HepG2 (cell line): ENCODE measurements around the gene IST1. TPM values are rescaled to one million over a fixed set of nuclear protein-coding genes. Genes with fewer than 3 reads are reported as not detected.

ENCODE experiments used
- ATAC-seq: fragments of 200-7000 bp; cut with Tn5 transposase; 3 replicates; pipeline ENCODE4 v1.9.1; 2020; ENCODE audit warnings: mild to moderate bottlenecking, moderate library complexity
- BruUV-seq: library from RNA; stranded (reverse); fragments of 400-500 nt; replicated peaks from 2 replicates; lab custom pipeline; 2021; lab: Mats Ljungman, UMichigan
- CTCF ChIA-PET: fragments of 300-600 bp; formaldehyde crosslinking; extraction: SDS; loops from one replicate; lab custom pipeline; 2021; ENCODE audit warnings: low total read pairs, inconsistent platforms, low intra/inter-chr PET ratio; lab: Yijun Ruan, JAX
- POLR2A ChIA-PET: fragments of 350-600 bp; sonication (Branson Sonifier 250); formaldehyde crosslinking; loops from one replicate; lab custom pipeline; 2020; ENCODE audit warnings: antibody characterized with exemption, inconsistent platforms; lab: Yijun Ruan, JAX
- DNase-seq: peaks from one replicate; pipeline ENCODE4 v3.0.0-alpha.2; 2015; ENCODE audit warnings: low spot score
- FAIRE-seq: peaks from 3 replicates; lab custom pipeline; 2011; peaks lifted over from hg19 to GRCh38; lab: Jason Lieb, UNC
- H2AFZ ChIP-seq: one replicate; pipeline ENCODE4 v1.6.1; 2011; ENCODE audit warnings: low read length, inconsistent platforms
- H3K27ac ChIP-seq: fragments of 300-600 bp; 3 replicates; pipeline ENCODE4 v1.8.0; 2011; ENCODE audit warnings: mixed run types, mild to moderate bottlenecking, mixed read lengths, low read length, inconsistent platforms; ENCODE audit not compliant: insufficient read depth; ENCODE audit errors: extremely low read length
- H3K27me3 ChIP-seq, 2 experiments: fragments of 200-600 bp in 1 of 2; 2 replicates in 1 of 2; 3 replicates in 1 of 2; pipeline versions ENCODE4 v1.6.0 to v1.8.0; 2011; ENCODE audit warnings: low read length in 2 of 2, mild to moderate bottlenecking in 2 of 2, moderate library complexity in 2 of 2, inconsistent platforms in 1 of 2; ENCODE audit not compliant: insufficient read depth in 2 of 2, control insufficient read depth in 1 of 2
- H3K36me3 ChIP-seq, 2 experiments: fragments of 200-600 bp in 1 of 2; replicated peaks in 1 of 2; 2 replicates in 1 of 2; 3 replicates in 1 of 2; pipeline versions ENCODE4 v1.5.1 to v1.8.0; 2011; ENCODE audit warnings: low read length in 2 of 2, inconsistent platforms in 1 of 2; ENCODE audit not compliant: insufficient read depth in 2 of 2, control insufficient read depth in 1 of 2
- H3K4me1 ChIP-seq: 2 replicates; pipeline ENCODE4 v1.5.1; 2012; ENCODE audit warnings: low read length, inconsistent platforms; ENCODE audit not compliant: insufficient read depth
- H3K4me2 ChIP-seq: 2 replicates; pipeline ENCODE4 v1.6.0; 2011; ENCODE audit warnings: low read depth, low read length, inconsistent platforms
- H3K4me3 ChIP-seq, 3 experiments: fragments of 200-600 bp in 1 of 3; sonication (generic), shearing (Covaris generic) in 1 of 3; replicated peaks in 1 of 3; 2 replicates each; pipeline ENCODE4 v1.5.1; 2011 to 2016; ENCODE audit warnings: low read length in 3 of 3, inconsistent platforms in 2 of 3, low read depth in 2 of 3, mild to moderate bottlenecking in 2 of 3, control low read depth in 1 of 3, mixed read lengths in 1 of 3; ENCODE audit not compliant: insufficient read depth in 1 of 3
- H3K79me2 ChIP-seq: one replicate; pipeline ENCODE4 v1.6.1; 2011; ENCODE audit warnings: low read length, inconsistent platforms; ENCODE audit not compliant: insufficient read depth
- H3K9ac ChIP-seq: 2 replicates; pipeline ENCODE4 v1.6.0; 2011; ENCODE audit warnings: mild to moderate bottlenecking, low read depth, low read length, inconsistent platforms; ENCODE audit not compliant: insufficient read depth
- H3K9me3 ChIP-seq: 2 replicates; pipeline ENCODE4 v1.5.1; 2012; ENCODE audit warnings: mild to moderate bottlenecking, low read length
- H4K20me1 ChIP-seq: 2 replicates; pipeline ENCODE4 v1.6.0; 2011; ENCODE audit warnings: inconsistent platforms, mild to moderate bottlenecking, low read length, moderate library complexity; ENCODE audit not compliant: insufficient read depth
- DNMT1 ChIP-seq: sonication (generic); formaldehyde crosslinking; IDR thresholded peaks from 2 replicates; pipeline ENCODE4 v1.5.1; 2020; ENCODE audit warnings: mild to moderate bottlenecking, missing genetic modification reagents
- MIER3 ChIP-seq: IDR thresholded peaks from 2 replicates; pipeline ENCODE4 v1.6.1; 2016; ENCODE audit warnings: missing compliant biosample characterization, borderline replicate concordance
- MZF1 ChIP-seq: sonication (generic); formaldehyde crosslinking; IDR thresholded peaks from 2 replicates; pipeline ENCODE4 v1.8.1; 2023; ENCODE audit warnings: mild to moderate bottlenecking, missing genetic modification reagents, borderline replicate concordance
- POGZ ChIP-seq: sonication (generic); formaldehyde crosslinking; IDR thresholded peaks from 2 replicates; pipeline ENCODE4 v1.4.0; 2020; ENCODE audit warnings: mild to moderate bottlenecking, missing genetic modification reagents
- PRDM10 ChIP-seq: sonication (generic); formaldehyde crosslinking; IDR thresholded peaks from 2 replicates; pipeline ENCODE4 v1.4.0; 2020; ENCODE audit warnings: low read depth, missing genetic modification reagents
- PTBP1 ChIP-seq: fragments of 200-400 bp; formaldehyde crosslinking; IDR thresholded peaks from 2 replicates; pipeline ENCODE4 v1.6.1; 2018; ENCODE audit warnings: low read length, low read depth; ENCODE audit not compliant: poor library complexity, severe bottlenecking
- SOX6 ChIP-seq, 2 experiments: fragments of 450-650 bp in 1 of 2; sonication (generic) in 1 of 2; formaldehyde crosslinking in 1 of 2; IDR thresholded peaks; 2 replicates each; pipeline versions ENCODE4 v1.4.0 to v1.6.1; 2017 to 2020; ENCODE audit warnings: antibody characterized with exemption in 1 of 2, mild to moderate bottlenecking in 1 of 2, missing genetic modification reagents in 1 of 2
- ZNF343 ChIP-seq: sonication (generic); formaldehyde crosslinking; IDR thresholded peaks from 2 replicates; pipeline ENCODE4 v1.4.0; 2020; ENCODE audit warnings: mild to moderate bottlenecking, missing genetic modification reagents
- ZNF790 ChIP-seq: sonication (generic); formaldehyde crosslinking; IDR thresholded peaks from 2 replicates; pipeline ENCODE4 v1.8.0; 2022; ENCODE audit warnings: missing genetic modification reagents, mild to moderate bottlenecking, borderline replicate concordance
- ZNF891 ChIP-seq: sonication (generic); formaldehyde crosslinking; IDR thresholded peaks from 2 replicates; pipeline ENCODE4 v1.5.0; 2020; ENCODE audit warnings: mild to moderate bottlenecking, missing genetic modification reagents
- WGBS: methylation state at CpG from one replicate; pipeline ENCODE4 v1.1.6; 2017; ENCODE audit warnings: low lambda C conversion rate; 5-methylcytosine and 5-hydroxymethylcytosine counted together
- in situ Hi-C: cut with HindIII; loops from 2 replicates; pipeline ENCODE4 v1.10.0; 2017; ENCODE audit warnings: low pct_unique_long_range_greater_than_20kb; ENCODE audit not compliant: extremely low pct_ligation_motif_present
- intact Hi-C: fragments of 100-400 bp; cut with micrococcal nuclease; formaldehyde crosslinking; loops from one replicate; pipeline ENCODE4 v1.10.0; 2022; ENCODE audit not compliant: unreplicated experiment
- polyA plus RNA-seq, 8 experiments: library from polyadenylated mRNA; depleted of rRNA in 3 of 8; stranded (reverse) in 7 of 8; unstranded in 1 of 8; fragments of >200 nt; fragmentation: Illumina TruSeq in 4 of 8; extraction: Trizol in 4 of 8; gene quantifications; 2 replicates each; pipeline versions ENCODE4 v1.2.1 to v1.2.3, GENCODE V29; 2011 to 2016; ENCODE audit warnings: low read depth in 4 of 8, missing spikeins in 1 of 8, mixed read lengths in 1 of 8; ENCODE audit not compliant: insufficient read depth in 1 of 8
- total RNA-seq, 5 experiments: library from RNA; depleted of rRNA; stranded (reverse); fragments of >200 nt; fragmentation: Illumina TruSeq; extraction: Trizol; gene quantifications; 2 replicates each; pipeline ENCODE4 v1.2.3, GENCODE V29; 2016; ENCODE audit warnings: low read depth in 1 of 5

IST1 gene
- total and polyA plus RNA-seq, 2 of the 13 experiments (the other 11 are each of a cell fraction or from before 2014, with no cell fraction given) = 346 to 415 TPM

GRCh38 chr16:71966932-71967331, 71.6 kb downstream of the IST1 start:
- no peaks in the 10 kb centered on the region; a peak in 1 of 5 replicates for H3K27me3 ChIP-seq
- CTCF ChIA-PET = no interaction called here
- H3K4me1 ChIP-seq = peaks cover 35% of the 10 kb centered on the region
- intact Hi-C loops = no loop called here
- H2AFZ ChIP-seq = no peak overlapping the region
- 47% methylated on average over 4 of the region's 4 CpGs for WGBS
- H3K9ac ChIP-seq = no peak overlapping the region
- no peak for FAIRE-seq
- POLR2A ChIA-PET = no interaction called here
- no peaks in the 10 kb centered on the region for H3K9me3 ChIP-seq
- no peaks in the 10 kb centered on the region for H3K36me3 ChIP-seq
- H3K4me2 ChIP-seq = no peak overlapping the region
- TF ChIP-seq MZF1 (CRISPR knock-in tag) = no peak
- TF ChIP-seq ZNF790 (CRISPR knock-in tag) = no peak
- no peak for TF ChIP-seq PTBP1
- no peak for TF ChIP-seq MIER3 (CRISPR knock-in tag)
- no peak for TF ChIP-seq PRDM10 (CRISPR knock-in tag)
- TF ChIP-seq POGZ (CRISPR knock-in tag) = no peak
- no peak for TF ChIP-seq DNMT1 (CRISPR knock-in tag)
- TF ChIP-seq ZNF343 (CRISPR knock-in tag) = no peak
- no peak for TF ChIP-seq SOX6 (IDR thresholded peaks at IDR 0.05)
- no peak for TF ChIP-seq SOX6 (CRISPR knock-in tag; IDR thresholded peaks at IDR 0.05)
- TF ChIP-seq ZNF891 (CRISPR knock-in tag) = no peak
- TF ChIP-seq, all 625 proteins: peak for 0
- in situ Hi-C loops = no loop called here
- ATAC-seq (no peak), DNase-seq (no peak)
- H3K79me2 ChIP-seq = no peaks in the 10 kb centered on the region
- BruUV-seq = no TSS peak
- H4K20me1 ChIP-seq = no peaks in the 10 kb centered on the region
- no peak overlapping the region for H3K27ac ChIP-seq
- H3K4me3 ChIP-seq = no peak overlapping the region
